GM06990 (cell line): Measurements from ENCODE around the gene LENEP.
"Not testable (repeated sequence)": the region's sequence is repeated elsewhere in the genome, so short reads cannot be mapped to it uniquely, and the experiment has no call there.

Experiments used
- DNase-seq: peaks from one replicate; pipeline ENCODE4 v3.0.0-alpha.2; 2011; ENCODE audit not compliant: insufficient read length; ENCODE audit errors: extremely low read depth
- H3K27me3 ChIP-seq: replicated peaks from 2 replicates; pipeline ENCODE4 v1.6.0; 2011; ENCODE audit warnings: low read length; ENCODE audit not compliant: control insufficient read depth, insufficient read depth
- H3K36me3 ChIP-seq: 2 replicates; pipeline ENCODE4 v1.5.1; 2011; ENCODE audit warnings: low read length; ENCODE audit not compliant: control insufficient read depth, insufficient read depth
- H3K4me3 ChIP-seq: replicated peaks from 2 replicates; pipeline ENCODE4 v1.5.1; 2011; ENCODE audit warnings: low read depth, mild to moderate bottlenecking, control low read depth, low read length
- CTCF ChIP-seq: IDR thresholded peaks from 2 replicates; pipeline ENCODE4 v1.5.1; 2011; ENCODE audit warnings: low read length, control low read depth, mild to moderate bottlenecking, inconsistent platforms; ENCODE audit not compliant: insufficient read depth, poor library complexity, severe bottlenecking

LENEP gene

DNA sequence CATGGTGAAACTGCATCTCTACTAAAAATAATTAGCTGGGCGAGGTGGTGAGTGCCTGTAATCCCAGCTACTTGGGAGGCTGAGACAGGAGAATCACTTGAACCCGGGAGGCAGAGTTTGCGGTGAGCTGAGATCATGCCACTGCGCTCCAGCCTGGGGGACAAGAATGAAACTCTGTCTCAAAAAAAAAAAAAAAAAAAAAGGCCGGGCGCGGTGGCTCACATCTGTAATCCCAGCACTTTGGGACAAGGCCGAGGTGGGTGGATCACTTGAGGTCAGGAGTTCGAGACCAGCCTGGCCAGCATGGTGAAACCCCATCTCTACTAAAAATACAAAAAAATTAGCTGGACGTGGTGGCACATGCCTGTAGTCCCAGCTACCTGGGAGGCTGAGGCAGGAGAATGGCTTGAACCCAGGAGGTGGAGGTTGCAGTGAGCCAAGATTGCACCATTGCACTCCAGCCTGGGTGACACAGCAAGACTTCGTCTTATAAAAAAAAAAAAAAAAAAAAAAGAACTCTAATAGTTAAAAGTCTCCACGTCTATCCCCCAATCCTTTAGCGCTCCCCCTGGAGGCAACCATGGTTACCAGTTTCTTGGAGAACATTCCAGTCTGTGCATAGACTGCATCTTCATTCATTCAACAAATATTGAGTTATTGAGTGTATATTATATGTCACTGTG is 2.1 kb downstream of the LENEP start:
- peak; percentile 41 for TF ChIP-seq CTCF
- DNase-seq, H3K4me3 ChIP-seq, H3K36me3 ChIP-seq, H3K27me3 ChIP-seq: not testable (repeated sequence)

- Histone ChIP-seq H3K36me3 (peaks cover 2% of the 10 kb centered on the region), H3K27me3 (no peaks in the 10 kb centered on the region), H3K4me3 (no peak overlapping the region)
- no peak for TF ChIP-seq CTCF
- DNase-seq: no peak
These were observed 3.7 kb downstream of the LENEP start for GRCh38 chr1:154996966-154997701.

DNA sequence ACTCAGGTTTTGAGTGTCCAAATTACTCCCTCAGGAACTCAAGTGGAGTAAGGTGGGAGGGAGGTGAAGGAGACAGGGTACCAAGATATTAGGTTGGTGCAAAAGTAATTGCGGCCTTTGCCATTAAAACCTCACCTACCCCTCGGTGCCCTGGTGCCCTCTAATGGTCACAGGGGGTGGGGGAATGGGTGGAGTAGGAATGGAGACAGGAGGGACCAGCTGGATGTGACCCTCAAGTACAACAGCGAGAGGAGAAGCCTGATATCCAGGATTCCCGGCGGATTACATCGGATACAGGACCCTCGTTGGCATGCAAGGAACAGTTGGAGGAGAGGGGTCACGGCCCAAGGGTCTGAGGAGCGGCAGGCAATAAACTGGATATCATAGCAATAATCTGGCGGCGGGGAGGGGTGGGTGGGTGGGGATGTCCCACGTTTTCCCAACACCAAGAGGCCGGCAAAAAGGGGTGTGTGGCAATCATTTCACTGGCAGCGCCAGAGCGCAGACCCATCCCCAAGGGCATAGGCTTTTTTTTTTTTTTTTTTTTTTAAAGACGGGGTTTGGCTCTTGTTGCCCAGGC is 4.9 kb downstream of the LENEP start:
- no peaks in the 10 kb centered on the region; the same call in 1 of the 2 replicates for H3K36me3 ChIP-seq
- peak; percentile 33 for TF ChIP-seq CTCF
- H3K27me3 ChIP-seq: no peaks in the 10 kb centered on the region
- peak overlapping the region; percentile 96; the same call in 1 of the 2 replicates for H3K4me3 ChIP-seq
- DNase-seq: no peak

DNA sequence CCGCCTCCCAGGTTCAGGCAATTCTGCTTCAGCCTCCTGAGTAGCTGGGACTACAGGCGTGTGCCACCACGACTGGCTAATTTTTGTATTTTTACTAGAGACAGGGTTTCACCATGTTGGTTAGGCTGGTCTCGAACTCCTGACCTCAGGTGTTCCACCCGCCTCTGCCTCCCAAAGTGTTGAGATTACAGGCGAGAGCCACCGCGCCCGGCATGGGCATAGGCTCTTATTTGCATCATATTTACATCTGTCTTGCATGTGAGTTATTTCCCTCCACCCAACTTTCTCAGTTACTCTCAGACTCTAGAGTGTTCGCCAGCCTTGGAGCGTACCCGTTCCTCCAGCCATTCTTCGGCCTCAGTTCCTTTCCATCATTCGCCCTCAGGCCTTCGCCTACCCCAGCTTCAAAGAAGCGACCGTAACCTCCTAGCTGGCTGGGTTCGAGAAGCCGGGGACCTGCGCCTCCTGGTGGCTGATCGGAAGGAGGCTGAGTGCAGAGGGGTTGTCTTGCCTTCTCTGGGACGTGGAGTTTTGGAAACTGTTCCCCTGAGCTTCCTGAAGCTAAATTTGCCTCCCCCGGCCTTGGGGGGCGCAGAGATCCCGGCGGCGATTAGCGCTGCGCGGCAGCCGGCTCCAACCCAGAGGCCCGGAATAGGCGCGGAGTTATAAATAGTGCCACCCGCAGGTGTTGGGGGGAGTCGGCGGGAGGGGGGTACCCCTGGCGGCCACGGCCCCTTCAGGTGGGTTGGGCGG is 5.6 kb downstream of the LENEP start:
- DNase-seq: peak; percentile 85
- peak; percentile 96 for TF ChIP-seq CTCF
- H3K4me3 ChIP-seq: peak overlapping the region; percentile 96
- H3K36me3 ChIP-seq: no peaks in the 10 kb centered on the region; the same call in 1 of the 2 replicates
- no peaks in the 10 kb centered on the region for H3K27me3 ChIP-seq

DNA sequence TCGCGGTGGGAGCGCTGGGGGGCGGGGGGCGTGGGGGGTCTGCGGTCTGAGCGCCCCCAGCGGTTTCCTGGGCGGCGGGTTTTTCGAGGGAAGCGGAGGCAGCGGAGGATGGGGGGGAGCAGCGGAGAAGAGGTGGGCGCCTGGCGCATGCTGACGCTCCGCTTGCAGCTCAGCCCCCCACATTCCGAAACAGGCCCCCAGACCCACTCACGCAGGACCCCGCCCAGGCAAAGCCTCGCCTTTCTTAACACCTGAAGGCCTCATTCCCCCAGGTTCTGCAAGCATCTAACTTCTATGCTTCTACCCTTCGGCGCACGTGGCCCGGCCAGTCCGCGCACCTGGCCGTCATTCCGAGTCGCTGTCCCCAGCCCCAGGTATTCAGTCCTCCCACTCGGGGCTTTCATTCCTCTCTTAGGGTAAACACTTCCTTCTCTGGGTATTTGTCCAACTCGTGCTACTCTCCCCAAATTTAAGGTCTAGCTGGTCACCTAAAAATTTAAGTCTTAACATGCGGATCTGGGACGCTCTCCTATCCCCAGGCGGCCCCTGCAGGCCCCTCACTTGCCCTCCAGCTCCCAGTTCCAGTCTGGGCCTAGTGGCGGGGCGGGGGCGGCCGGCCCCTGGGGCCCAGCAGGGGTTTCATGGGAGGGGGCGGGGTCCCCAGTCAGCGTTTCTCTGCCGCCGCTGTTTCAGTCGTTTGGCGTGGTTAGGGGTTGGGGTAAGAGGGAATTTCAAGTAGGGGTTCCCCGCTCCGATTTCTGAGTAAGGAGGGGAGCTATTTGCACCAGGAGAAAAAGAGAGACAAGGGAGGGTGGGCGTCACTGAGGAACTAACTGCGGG is 6.4 kb downstream of the LENEP start:
- DNase-seq: peak; percentile 83
- Histone ChIP-seq H3K27me3 (no peaks in the 10 kb centered on the region), H3K4me3 (peak overlapping the region; percentile 96), H3K36me3 (no peaks in the 10 kb centered on the region)
- no peak for TF ChIP-seq CTCF
